K562 (cell line): ENCODE measurements around the gene ATF6B. TPM values are rescaled to one million over a fixed set of nuclear protein-coding genes. Genes with fewer than 3 reads are reported as not detected.

ENCODE experiments used
- ATF3 ChIP-seq, 2 experiments: fragments of 450-650 bp in 1 of 2; sonication (generic) in 1 of 2; formaldehyde crosslinking in 1 of 2; IDR thresholded peaks in 1 of 2; conservative IDR thresholded peaks in 1 of 2; 2 replicates each; pipeline versions ENCODE4 v1.6.1 to v1.8.1; 2016 to 2023; ENCODE audit warnings: mild to moderate bottlenecking in 2 of 2, moderate library complexity in 2 of 2, inconsistent platforms in 1 of 2, missing genetic modification reagents in 1 of 2
- CHD4 ChIP-seq: fragments of 200-600 bp; sonication (generic); IDR thresholded peaks from 3 replicates; pipeline ENCODE4 v1.6.1; 2012; ENCODE audit warnings: low read depth, mild to moderate bottlenecking, mixed read lengths, low read length, inconsistent platforms; ENCODE audit not compliant: insufficient read depth, insufficient replicate concordance, poor library complexity, severe bottlenecking
- ELK1 ChIP-seq: sonication (generic); formaldehyde crosslinking; IDR thresholded peaks from 2 replicates; pipeline ENCODE4 v1.8.1; 2022; ENCODE audit warnings: missing genetic modification reagents
- ETS2 ChIP-seq: IDR thresholded peaks from 2 replicates; pipeline ENCODE4 v1.6.1; 2016; ENCODE audit warnings: borderline replicate concordance, missing genetic modification characterization, mild to moderate bottlenecking, moderate library complexity, missing compliant biosample characterization; ENCODE audit not compliant: poor library complexity, severe bottlenecking
- ILF3 ChIP-seq: fragments of 450-650 bp; IDR thresholded peaks from 2 replicates; pipeline ENCODE4 v1.6.1; 2018; ENCODE audit warnings: antibody characterized with exemption, mild to moderate bottlenecking, moderate library complexity, borderline replicate concordance
- KDM2B ChIP-seq: fragments of 250-450 bp; sonication (Bioruptor Pico); IDR thresholded peaks from 2 replicates; pipeline ENCODE4 v1.8.0; 2021; ENCODE audit warnings: mild to moderate bottlenecking, moderate library complexity
- MEF2D ChIP-seq: conservative IDR thresholded peaks from 2 replicates; pipeline ENCODE4 v1.6.1; 2016; ENCODE audit warnings: low read depth, missing genetic modification characterization, missing compliant biosample characterization
- NFYB ChIP-seq: IDR thresholded peaks from 2 replicates; pipeline ENCODE4 v1.6.1; 2011; ENCODE audit warnings: mild to moderate bottlenecking, moderate library complexity; ENCODE audit not compliant: insufficient read length; ENCODE audit errors: extremely low read depth
- PHB2 ChIP-seq: fragments of 450-650 bp; IDR thresholded peaks from 2 replicates; pipeline ENCODE4 v1.6.1; 2017; ENCODE audit warnings: low read depth
- RBM39 ChIP-seq: fragments of 200-400 bp; formaldehyde crosslinking; optimal IDR thresholded peaks from 2 replicates; pipeline ENCODE3; 2018; ENCODE audit warnings: low read depth, low read length
- SAFB ChIP-seq: fragments of 200-400 bp; formaldehyde crosslinking; IDR thresholded peaks from 2 replicates; pipeline ENCODE4 v1.6.1; 2017; ENCODE audit warnings: low read depth, low read length, borderline replicate concordance
- SMAD1 ChIP-seq: fragments of 150-350 bp; IDR thresholded peaks from 2 replicates; pipeline ENCODE4 v1.6.1; 2014; ENCODE audit warnings: low read length, low read depth; ENCODE audit not compliant: partially characterized antibody
- SOX6 ChIP-seq: fragments of 450-650 bp; IDR thresholded peaks from 2 replicates; pipeline ENCODE4 v1.6.1; 2014; ENCODE audit warnings: mild to moderate bottlenecking
- STAT5A ChIP-seq: IDR thresholded peaks from 2 replicates; pipeline ENCODE4 v1.6.1; 2012; ENCODE audit warnings: low read length, inconsistent platforms, borderline replicate concordance
- U2AF2 ChIP-seq: fragments of 200-400 bp; formaldehyde crosslinking; optimal IDR thresholded peaks from 2 replicates; pipeline ENCODE3; 2017; ENCODE audit warnings: low read depth, mild to moderate bottlenecking, low read length
- UBTF ChIP-seq, 2 experiments: IDR thresholded peaks; 2 replicates each; pipeline ENCODE4 v1.6.1; 2012; ENCODE audit warnings: improper control_type of control experiment in 2 of 2, low read depth in 2 of 2, low read length in 2 of 2, borderline replicate concordance in 1 of 2
- ZBTB8A ChIP-seq: fragments of 450-650 bp; IDR thresholded peaks from 2 replicates; pipeline ENCODE4 v1.6.1; 2018; ENCODE audit warnings: mild to moderate bottlenecking, moderate library complexity; ENCODE audit not compliant: partially characterized antibody
- ZKSCAN1 ChIP-seq: fragments of 150-350 bp; IDR thresholded peaks from 2 replicates; pipeline ENCODE4 v1.6.1; 2016; ENCODE audit warnings: low read depth, low read length
- ZNF3 ChIP-seq: fragments of 250-450 bp; sonication (Bioruptor Pico); IDR thresholded peaks from 2 replicates; pipeline ENCODE4 v1.5.0; 2021; ENCODE audit warnings: mild to moderate bottlenecking, moderate library complexity
- ZNF347 ChIP-seq: fragments of 450-650 bp; formaldehyde crosslinking; IDR thresholded peaks from 2 replicates; pipeline ENCODE4 v1.4.0; 2020; ENCODE audit warnings: low read depth, mild to moderate bottlenecking, moderate library complexity
- ZNF41 ChIP-seq: fragments of 250-450 bp; sonication (Bioruptor Pico); conservative IDR thresholded peaks from 2 replicates; pipeline ENCODE4 v1.4.0; 2020; ENCODE audit warnings: mild to moderate bottlenecking
- ZNF445 ChIP-seq: fragments of 250-450 bp; sonication (Bioruptor Pico); IDR thresholded peaks from 2 replicates; pipeline ENCODE4 v1.4.0; 2020; ENCODE audit warnings: low read depth, mild to moderate bottlenecking, moderate library complexity
- polyA plus RNA-seq, 8 experiments: library from polyadenylated mRNA; depleted of rRNA in 4 of 8; stranded (reverse) in 5 of 8; unstranded in 3 of 8; fragments of >200 nt; fragmentation: Nextera tagmentation in 2 of 8; fragmentation: Illumina TruSeq in 1 of 8; extraction: Ambion mirVana in 2 of 8; extraction: Trizol in 1 of 8; gene quantifications; 2 replicates each; pipeline versions ENCODE4 v1.2.1 to v1.2.3, GENCODE V29; 2011 to 2014; ENCODE audit warnings: inconsistent platforms in 1 of 8, missing spikeins in 1 of 8
- total RNA-seq, 7 experiments: library from RNA; depleted of rRNA in 6 of 7; stranded (reverse); fragments of >200 nt in 6 of 7; fragmentation: Illumina TruSeq in 2 of 7; extraction: Trizol in 2 of 7; gene quantifications; 2 replicates each; pipeline versions ENCODE4 v1.2.1 to v1.2.3, GENCODE V29; 2011 to 2021; ENCODE audit warnings: low replicate concordance in 1 of 7
- TF ChIP-seq, protein P1 (sequence below): fragments of 450-650 bp; formaldehyde crosslinking; IDR thresholded peaks from 2 replicates; pipeline ENCODE4 v1.4.0; 2022; ENCODE audit warnings: missing genetic modification characterization

Gene ATF6B
- total and polyA plus RNA-seq, 9 of the 15 experiments (the other 6 are each of a cell fraction or from before 2014, with no cell fraction given), result 20.7 to 131 (median 31.7) TPM

GRCh38 chr6:32154514-32155161 lies 26.6 kb upstream of the ATF6B start (continued):
- TF ChIP-seq ZNF347 (CRISPR knock-in tag) (no peak), KDM2B (CRISPR knock-in tag) (no peak), NFYB (no peak), ZNF41 (CRISPR knock-in tag) (no peak), UBTF (IDR thresholded peaks at IDR 0.05; ENCODE audit: borderline replicate concordance in 1 of 2, low read depth in 2 of 2, low read length in 2 of 2) (peak; percentile 4 to 60; a peak in 2 of 4 replicates), ETS2 (tag) (no peak), MEF2D (tag) (no peak), ZKSCAN1 (0 out of 2 replicates have a peak, but pooled peaks have one; percentile 35), U2AF2 (no peak), ILF3 (no peak), PHB2 (no peak), ZNF3 (CRISPR knock-in tag) (no peak), ATF3 (IDR thresholded peaks at IDR 0.05) (no peak), ATF3 (CRISPR knock-in tag; conservative IDR thresholded peaks at IDR 0.05) (no peak), ZNF445 (CRISPR knock-in tag) (no peak), ZBTB8A (no peak), RBM39 (no peak), CHD4 (no peak), SOX6 (no peak), SMAD1 (peak; percentile 39), SAFB (no peak), ELK1 (CRISPR knock-in tag) (no peak), STAT5A (no peak)
- TF ChIP-seq, protein P1, sequence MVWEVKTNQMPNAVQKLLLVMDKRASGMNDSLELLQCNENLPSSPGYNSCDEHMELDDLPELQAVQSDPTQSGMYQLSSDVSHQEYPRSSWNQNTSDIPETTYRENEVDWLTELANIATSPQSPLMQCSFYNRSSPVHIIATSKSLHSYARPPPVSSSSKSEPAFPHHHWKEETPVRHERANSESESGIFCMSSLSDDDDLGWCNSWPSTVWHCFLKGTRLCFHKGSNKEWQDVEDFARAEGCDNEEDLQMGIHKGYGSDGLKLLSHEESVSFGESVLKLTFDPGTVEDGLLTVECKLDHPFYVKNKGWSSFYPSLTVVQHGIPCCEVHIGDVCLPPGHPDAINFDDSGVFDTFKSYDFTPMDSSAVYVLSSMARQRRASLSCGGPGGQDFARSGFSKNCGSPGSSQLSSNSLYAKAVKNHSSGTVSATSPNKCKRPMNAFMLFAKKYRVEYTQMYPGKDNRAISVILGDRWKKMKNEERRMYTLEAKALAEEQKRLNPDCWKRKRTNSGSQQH, result no peak
